ENCODE results near the gene KIFBP. TPM values are rescaled to one million over a fixed set of nuclear protein-coding genes. Genes with fewer than 3 reads are reported as not detected.
"Not testable (repeated sequence)": the region's sequence is repeated elsewhere in the genome, so short reads cannot be mapped to it uniquely, and the experiment has no call there.

Gene KIFBP
- polyA plus RNA-seq, 3 donors, result 0.52 to 4.0 (median 1.4) TPM

- no peaks in the 10 kb centered on the region for H3K9me3 ChIP-seq (replicated peaks in 1 of 2; ENCODE audit: control insufficient read depth in 1 of 2, insufficient read depth in 1 of 2, low read length in 2 of 2)
- Mint-ChIP-seq H3K4me3 (no peak overlapping the region), H3K27ac (no peak overlapping the region), H3K36me3 (peaks cover 50 to 77% of the 10 kb centered on the region in 2 donors), H3K4me1 (no peaks in the 10 kb centered on the region), H3K27me3 (ENCODE audit: low read depth in 3 of 3) (peaks cover 0 to 2% (median 0%) of the 10 kb centered on the region in 3 donors), H3K9me3 (no peaks in the 10 kb centered on the region)
- peaks cover 75 to 81% of the 10 kb centered on the region in 2 donors for H3K36me3 ChIP-seq (replicated peaks in 1 of 2; ENCODE audit: control insufficient read depth in 1 of 2, insufficient read depth in 2 of 2, low read length in 2 of 2)
- no peak overlapping the region for H3K9ac ChIP-seq (ENCODE audit: insufficient read depth, low read length, poor library complexity, severe bottlenecking)
- no CpG with 5 or more reads among the region's 2 CpGs for WGBS (ENCODE audit: insufficient coverage)
- no peak overlapping the region for H3K4me2 ChIP-seq (replicated peaks; ENCODE audit: extremely low read depth, low read length, poor library complexity, severe bottlenecking)
- no peak overlapping the region for H2AFZ ChIP-seq (ENCODE audit: insufficient read depth, low read depth, low read length, poor library complexity, severe bottlenecking)
- H3K27me3 ChIP-seq (ENCODE audit: control insufficient read depth in 2 of 2, insufficient read depth in 2 of 2, low read length in 2 of 2), result no peaks in the 10 kb centered on the region
- H3K4me1 ChIP-seq (ENCODE audit: control insufficient read depth in 1 of 2, insufficient read depth in 2 of 2, low read length in 2 of 2), result no peaks in the 10 kb centered on the region
- H3K4me3 ChIP-seq (replicated peaks in 1 of 3; ENCODE audit: low read depth in 2 of 3, low read length in 3 of 3), result no peak overlapping the region
- no peaks in the 10 kb centered on the region for H3K79me2 ChIP-seq (ENCODE audit: insufficient read depth, low read length)
- no peaks in the 10 kb centered on the region for H4K20me1 ChIP-seq (ENCODE audit: insufficient read depth, low read length)
- intact Hi-C loops (cut with micrococcal nuclease), result loop anchor here in 1 of 2 donors (10.0 kb wide), 1 partner anchor 194 kb away; no protein-coding TSS in a partner anchor
- DNase-seq, result no peak
- H3K27ac ChIP-seq (ENCODE audit: low read depth in 1 of 2, low read length in 2 of 2), result no peak overlapping the region
- TF ChIP-seq CTCF (IDR thresholded peaks at IDR 0.05), result no peak
Measured at GRCh38 chr10:68938884-68939283, 49.7 kb upstream of the KIFBP start.

DNA sequence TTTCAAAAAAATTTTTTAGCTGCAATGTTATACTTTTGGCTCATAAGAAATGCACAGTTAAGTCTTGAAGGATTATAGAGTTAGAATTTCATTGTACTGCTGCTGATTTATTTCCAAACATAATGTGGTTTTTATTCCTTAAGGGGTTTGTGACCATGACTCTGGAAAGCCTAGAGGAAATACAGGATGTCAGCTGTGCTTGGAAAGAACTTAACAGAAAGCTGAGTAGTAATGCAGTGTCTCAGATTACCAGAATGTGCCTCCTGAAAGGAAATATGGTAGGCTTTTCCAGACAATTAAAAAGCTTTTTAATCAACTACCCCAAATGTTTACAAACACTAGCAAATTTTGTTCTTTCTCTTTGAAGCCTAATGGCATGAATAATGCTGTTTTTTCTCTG is 47.7 kb upstream of the KIFBP start:
- not testable (repeated sequence) for H3K27ac Mint-ChIP-seq

More for the DNA sequence above, 47.7 kb upstream of the KIFBP start:
- H3K9me3 Mint-ChIP-seq; H3K79me2 ChIP-seq (ENCODE audit: insufficient read depth, low read length); DNase-seq; H3K4me2 ChIP-seq (replicated peaks; ENCODE audit: extremely low read depth, low read length, poor library complexity, severe bottlenecking); H3K4me3 ChIP-seq (replicated peaks in 1 of 3; ENCODE audit: low read depth in 2 of 3, low read length in 3 of 3); H3K9me3 ChIP-seq (replicated peaks in 1 of 2; ENCODE audit: control insufficient read depth in 1 of 2, insufficient read depth in 1 of 2, low read length in 2 of 2); H3K9ac ChIP-seq (ENCODE audit: insufficient read depth, low read length, poor library complexity, severe bottlenecking); H3K4me1 ChIP-seq (ENCODE audit: control insufficient read depth in 1 of 2, insufficient read depth in 2 of 2, low read length in 2 of 2); H3K27me3 Mint-ChIP-seq (ENCODE audit: low read depth in 3 of 3); H3K4me3 Mint-ChIP-seq; H3K4me1 Mint-ChIP-seq; H4K20me1 ChIP-seq (ENCODE audit: insufficient read depth, low read length); H3K27ac ChIP-seq (ENCODE audit: low read depth in 1 of 2, low read length in 2 of 2); H3K27me3 ChIP-seq (ENCODE audit: control insufficient read depth in 2 of 2, insufficient read depth in 2 of 2, low read length in 2 of 2); H2AFZ ChIP-seq (ENCODE audit: insufficient read depth, low read depth, low read length, poor library complexity, severe bottlenecking); intact Hi-C loops (cut with micrococcal nuclease): not testable (repeated sequence)
- H3K36me3 ChIP-seq (replicated peaks in 1 of 2; ENCODE audit: control insufficient read depth in 1 of 2, insufficient read depth in 2 of 2, low read length in 2 of 2), result peaks cover 77 to 81% of the 10 kb centered on the region in 2 donors
- peaks cover 48 to 74% of the 10 kb centered on the region in 2 donors for H3K36me3 Mint-ChIP-seq

Data from CD14-positive monocyte (primary cell).